ENCODE measurements around the gene NRG3.

NRG3 gene

DNA sequence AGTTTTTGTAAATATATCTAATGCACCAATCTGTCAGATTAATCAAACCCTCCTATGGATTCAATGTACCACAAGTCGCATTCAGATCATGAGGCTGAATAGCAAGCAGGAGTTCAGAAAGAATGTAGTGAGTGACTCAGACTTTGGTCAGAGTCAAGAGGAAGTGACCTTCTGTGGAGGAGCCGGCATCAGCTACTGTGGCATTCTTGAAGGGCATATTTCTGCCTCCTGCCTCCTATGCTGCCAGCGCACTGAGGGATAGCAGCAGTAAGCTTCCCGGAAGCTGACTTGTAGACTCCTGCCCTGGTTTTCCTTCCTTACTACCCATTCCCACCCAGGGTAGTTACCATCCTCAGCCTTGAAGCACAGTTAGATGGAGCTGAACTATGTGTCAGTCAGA, 867.5 kb downstream of the NRG3 start:
- DNase-seq: no peak

DNA sequence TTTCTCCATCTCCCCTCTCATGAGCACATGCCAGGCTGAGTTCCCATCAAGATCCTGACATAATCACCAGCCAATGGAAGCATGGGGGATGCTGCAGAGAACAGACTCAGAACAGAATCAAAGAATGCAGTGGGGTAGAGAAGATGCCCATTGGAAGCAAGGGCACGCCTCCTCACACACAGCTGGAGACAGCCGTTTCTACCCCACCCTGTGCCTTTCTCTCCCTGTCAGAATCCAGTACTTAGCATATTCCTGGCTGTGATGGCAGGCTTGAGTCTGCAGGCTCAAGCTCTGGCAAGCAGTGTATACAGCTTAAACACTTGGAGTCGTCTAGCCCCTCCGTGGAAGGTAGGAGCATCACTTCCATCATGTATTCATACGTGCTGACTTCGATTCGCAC, 867.9 kb downstream of the NRG3 start:
- DNase-seq: no peak

DNA sequence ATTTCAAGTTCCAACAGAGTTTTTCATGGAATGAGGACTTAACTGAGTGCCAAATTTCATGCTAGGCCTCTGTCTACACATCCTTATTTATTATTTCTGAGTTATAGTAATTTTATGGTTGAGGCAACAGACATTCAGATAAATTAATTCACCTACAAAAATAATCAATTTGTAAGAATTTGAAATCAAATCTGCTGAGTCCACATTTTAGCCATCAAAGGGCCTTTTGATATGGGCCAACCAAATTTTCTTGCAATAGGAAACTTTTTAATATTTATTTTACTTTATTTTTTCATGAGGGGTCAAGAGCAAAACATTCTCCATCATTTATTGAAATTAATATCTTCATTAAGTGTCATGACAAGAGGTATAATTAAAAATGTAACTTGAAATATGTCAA, 875.5 kb downstream of the NRG3 start:
- no peak for DNase-seq

DNA sequence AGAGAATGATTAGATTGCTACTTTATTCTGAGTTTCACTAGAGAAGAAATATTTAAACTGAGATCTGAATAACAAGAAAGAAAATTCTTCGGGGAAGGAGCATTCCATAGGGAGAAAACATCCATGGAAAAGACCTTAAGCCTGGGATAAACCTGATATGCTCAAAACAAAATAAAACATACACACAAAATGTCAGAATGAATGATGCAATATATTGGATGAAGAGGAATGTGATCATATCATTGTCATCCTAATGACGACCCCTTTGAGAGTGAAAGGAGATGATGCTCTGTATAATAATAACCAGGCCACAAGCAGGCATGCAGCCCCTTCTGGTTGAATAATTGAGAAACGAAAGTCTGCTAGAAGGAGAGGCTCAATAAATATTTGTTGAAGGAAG, 882.4 kb downstream of the NRG3 start:
- DNase-seq: no peak

DNA sequence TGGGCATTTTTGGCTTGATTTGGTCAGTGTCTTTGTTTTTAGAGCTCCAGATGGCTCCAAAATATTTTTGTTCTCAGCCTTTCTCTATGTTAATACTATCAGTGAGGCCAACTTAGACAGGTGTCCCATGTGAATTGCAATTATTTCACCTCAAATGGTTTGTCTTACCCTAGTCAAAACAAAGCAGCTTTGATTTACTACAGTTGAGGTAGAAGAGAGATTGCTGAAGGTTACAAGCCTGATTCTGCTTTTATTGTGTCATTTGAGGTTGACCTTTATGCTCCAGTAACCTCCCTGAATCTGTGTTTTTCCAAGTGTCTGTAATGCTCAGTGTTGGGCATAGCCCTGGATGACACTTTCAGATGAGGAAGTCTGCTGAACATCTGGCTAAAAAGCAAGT, 882.9 kb downstream of the NRG3 start:
- DNase-seq: no peak

DNA sequence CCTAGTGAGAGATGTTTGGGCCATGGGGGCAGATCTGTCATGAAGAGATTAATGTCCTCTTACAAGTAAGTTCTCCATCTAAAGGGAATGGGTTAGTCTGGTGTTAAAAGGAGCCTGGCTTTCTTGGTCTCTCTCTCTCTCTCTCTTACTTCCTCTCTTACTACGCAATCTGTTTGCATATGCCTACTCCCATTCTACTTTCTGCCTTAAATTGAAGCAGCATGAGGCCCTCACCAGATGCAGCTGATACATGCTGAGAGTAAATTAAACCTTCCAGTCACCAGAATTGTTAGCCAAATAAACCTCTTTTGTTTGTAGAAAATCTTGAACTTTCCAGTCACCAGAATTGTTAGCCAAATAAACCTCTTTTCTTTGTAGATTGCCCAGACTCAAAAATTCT, 884.1 kb downstream of the NRG3 start:
- DNase-seq: no peak

DNA sequence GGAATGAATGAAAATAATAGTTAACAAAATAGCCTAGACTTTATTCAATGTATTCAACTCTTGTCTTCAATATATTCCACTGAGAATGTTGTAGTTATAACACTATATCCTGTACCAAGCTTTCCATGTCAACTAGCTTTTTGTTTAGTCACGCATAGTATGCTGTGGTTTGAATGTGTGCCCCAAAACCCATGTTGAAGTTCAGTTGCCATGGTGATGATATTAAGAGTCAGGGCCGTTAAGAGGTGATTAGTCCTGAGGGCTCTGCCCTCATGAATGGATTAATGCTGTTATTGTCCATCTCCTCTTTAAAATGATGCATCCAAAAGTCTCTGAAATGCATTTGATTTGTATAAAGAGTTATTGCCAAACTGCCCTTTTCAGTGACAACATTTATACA, 887.6 kb downstream of the NRG3 start:
- no peak for DNase-seq

DNA sequence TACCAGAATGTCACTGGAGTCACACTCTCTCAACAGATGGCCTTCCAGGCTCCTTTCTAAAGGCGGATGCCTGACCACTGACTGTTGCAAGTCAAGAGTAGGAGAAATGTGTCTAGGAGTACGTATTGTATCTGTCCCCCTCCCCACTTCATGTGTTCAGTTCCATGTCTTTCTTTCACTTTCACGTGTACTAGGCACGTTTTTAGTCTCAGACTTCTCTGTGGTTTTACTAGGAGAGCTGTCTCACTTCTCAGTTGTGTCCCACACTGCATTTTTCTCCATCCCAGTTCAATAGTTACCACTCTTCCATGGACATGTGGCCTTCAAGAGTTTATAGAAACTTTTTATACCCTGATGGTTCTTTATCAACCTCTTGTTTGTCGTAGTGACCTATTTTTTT, 893.0 kb downstream of the NRG3 start:
- no peak for DNase-seq

DNA sequence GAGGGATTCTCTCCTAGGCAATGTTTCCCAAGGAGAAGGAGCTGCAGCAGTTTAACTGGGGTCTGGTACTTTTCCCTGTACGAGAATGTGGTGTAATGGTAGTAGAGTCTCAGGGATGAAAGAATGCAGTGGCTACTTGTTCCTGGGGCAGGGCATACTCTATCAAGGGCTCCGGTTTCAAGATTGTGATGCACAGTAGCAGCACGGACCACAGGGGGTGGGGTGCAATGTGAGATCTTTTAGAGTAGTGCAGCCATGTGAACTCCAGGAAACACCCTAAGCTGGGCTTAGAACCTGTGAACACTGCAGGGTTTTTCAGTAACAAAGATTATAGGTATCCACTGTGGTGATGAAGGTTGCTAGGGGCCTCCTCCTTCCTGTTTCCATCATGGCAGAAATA, 903.9 kb downstream of the NRG3 start:
- no peak for DNase-seq

DNA sequence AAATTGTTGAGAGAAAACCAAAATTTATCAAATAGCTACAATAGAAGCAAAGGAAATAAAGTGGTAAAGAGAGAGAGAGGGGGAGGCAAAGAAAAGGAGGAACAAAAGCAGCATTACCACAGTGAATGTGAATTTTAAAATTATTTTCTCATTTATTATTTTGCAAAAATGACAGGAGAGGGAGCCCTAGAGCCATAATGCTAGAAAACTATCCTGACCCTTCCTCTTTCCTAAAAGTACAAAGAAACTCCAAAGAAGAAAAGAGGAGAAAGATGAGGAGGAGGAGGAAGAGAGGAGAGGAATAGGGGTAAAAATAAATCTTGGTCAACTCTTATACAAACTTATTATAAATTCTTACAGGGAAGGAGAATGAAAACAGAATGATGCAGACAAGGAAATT, 921.5 kb downstream of the NRG3 start:
- DNase-seq: no peak

DNA sequence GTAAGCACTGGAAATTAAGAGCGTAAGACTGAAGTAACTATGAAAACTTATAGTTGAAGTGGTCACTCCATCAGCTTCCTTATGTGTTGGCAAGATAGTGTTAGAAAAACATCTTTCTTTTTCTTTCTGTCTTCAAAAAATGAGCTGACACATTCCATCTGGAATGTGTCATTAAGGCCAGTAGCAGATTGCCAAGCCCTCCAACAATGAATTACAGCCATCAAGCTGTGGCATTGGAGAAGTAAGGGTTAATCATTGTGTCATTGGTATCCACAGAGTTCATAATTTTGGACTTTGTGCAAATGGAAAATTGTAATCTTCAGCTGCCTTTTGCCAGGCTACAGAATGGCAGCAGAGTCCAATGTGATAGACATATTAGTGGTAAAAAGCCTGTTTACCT, 926.3 kb downstream of the NRG3 start:
- DNase-seq: no peak

DNA sequence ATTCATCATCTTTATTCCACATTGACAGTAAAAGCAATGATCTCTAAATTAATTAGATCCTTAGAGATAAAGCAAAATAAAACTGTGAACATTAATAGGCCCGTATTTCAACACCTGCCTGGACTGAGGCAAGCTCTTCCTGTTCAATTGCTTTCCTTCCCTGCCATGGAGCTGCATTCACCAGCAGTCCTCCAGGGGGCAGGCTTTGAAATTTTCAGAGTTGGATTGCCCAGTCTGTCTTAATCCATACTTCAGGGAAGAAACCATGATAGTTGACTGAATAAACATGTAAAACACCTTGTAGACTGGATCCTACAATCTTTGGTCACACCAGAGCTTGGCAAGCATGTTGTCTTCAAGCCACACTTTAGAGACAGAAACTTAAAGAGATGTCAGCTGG, 936.6 kb downstream of the NRG3 start:
- peak; percentile 10 for DNase-seq

DNA sequence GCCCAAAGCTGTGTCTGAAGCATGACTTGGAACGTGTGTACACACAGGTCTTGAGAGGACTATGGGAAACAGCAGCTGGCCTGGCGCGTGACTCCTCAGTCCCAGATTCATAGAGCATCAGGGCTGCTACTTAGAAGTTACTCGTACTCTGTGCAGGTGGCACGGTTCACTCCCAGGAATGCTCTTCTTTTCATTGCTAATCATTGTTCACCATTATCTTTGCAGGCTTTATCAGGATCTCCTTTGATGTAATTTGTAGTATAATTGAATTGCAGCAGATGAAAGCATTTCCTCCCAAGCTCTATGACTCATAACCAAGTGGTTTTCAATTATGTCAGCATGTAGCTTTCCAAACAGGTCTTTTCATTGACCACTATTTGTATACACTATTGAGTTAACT, 938.9 kb downstream of the NRG3 start:
- no peak for DNase-seq

DNA sequence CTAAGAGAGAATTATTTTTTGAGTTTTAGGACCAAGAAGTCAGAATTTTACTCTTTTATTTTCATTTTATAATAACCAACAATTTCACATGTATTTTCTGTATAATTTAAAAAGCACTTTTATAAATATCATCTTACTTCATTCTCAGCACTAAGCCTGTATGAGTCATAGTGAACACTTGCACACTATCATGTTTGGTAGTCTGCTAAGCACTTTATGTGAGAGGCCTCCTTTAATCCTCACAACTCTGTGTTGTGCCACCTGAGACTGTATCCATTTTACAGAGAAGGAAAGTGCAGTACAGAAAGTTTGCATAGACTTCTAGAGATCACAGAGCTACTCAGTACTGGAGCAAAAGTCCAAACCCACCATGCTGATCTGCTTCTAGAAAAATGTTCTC, 939.6 kb downstream of the NRG3 start:
- no peak for DNase-seq

DNA sequence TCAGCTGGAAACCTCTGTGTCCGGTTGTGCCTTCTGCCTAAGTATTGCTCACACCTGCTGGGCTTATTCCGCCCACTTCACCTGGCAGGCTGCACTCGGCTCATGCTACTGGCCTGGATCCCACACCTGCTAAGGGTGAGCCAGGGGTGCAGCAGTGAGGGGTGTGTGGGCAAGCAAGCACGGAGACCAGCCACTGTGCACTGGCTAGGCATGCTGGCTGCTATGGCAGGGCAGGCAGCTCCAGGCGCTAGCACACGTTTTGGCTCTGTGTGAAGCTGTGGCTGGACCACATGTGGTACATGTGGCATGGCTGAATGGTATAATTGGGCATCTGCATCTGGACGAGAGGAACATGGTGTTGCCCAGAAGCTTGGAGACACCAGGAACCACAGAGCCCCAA, 940.7 kb downstream of the NRG3 start:
- no peak for DNase-seq

DNA sequence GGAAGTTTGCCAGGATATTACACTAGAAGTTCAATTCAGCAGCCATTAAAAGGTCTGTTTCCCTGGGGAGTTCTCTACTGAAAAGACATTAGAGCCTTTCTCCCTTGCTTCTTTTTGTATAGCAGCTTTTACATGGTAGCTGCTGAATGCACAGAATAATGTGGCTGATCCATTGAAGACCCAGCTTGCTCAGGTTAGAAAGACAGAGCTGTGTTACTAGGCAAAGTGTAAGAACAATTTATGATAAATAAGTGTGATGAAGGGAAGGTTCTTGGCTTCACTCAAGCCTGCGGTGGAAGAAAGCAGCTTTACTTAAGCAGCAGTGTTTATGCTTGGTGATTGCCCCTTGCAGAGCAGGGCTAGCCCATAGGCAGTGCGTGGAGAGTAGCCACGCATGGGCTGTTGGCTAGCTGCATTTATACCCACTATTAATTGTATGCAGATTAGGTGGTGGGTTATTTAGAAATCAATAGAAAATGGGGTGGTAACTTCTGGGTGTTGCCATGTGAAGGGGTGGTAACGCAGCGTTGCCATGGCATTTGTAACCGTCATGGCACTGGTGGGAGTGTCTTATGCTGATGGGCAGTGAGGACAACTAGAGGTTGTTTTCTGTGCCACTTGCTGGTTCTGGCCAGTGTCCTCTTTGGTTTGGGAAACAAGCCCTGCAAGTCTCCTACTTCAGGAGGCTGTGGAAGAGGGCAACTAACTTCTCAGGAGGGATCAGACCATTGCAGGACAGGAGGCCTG, 942.9 kb downstream of the NRG3 start:
- DNase-seq: no peak

DNA sequence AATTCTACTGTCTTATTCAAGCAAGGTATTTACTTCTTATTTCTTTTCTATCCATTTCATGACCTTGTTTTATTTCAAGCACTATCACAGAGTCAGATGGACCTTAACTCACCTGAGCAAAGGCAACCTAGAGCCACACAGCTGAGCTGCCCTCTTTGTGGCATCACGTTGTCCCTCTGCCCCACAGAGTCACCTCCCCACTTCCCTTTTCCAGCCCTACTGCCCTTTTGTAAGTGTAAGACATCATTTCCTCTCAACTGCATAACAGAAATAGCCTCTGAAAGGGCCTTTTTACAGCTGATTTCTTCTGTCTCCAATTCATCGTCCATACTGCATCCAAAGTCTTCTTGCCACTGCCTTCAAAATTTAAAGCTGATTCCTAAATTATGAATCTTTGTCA, 946.0 kb downstream of the NRG3 start:
- no peak for DNase-seq

DNA sequence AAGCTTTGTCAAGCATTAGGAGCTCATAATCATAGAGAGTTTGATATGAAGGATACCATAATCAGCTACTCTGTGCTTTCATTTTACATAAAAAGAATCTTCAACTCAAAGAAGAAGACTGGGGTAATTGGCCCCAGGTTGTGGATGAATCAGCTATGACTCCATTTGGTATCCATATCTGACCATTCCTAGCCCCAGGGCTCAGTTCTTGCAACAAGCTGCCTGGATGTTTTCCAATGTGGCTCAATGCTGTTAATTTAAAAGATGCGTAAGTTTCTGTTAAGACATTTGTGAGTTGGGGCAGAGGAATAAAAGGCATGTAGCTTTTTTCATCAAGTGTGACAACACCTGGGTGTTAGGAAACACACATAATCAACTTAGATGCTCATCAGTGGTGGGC, 951.1 kb downstream of the NRG3 start:
- no peak for DNase-seq

DNA sequence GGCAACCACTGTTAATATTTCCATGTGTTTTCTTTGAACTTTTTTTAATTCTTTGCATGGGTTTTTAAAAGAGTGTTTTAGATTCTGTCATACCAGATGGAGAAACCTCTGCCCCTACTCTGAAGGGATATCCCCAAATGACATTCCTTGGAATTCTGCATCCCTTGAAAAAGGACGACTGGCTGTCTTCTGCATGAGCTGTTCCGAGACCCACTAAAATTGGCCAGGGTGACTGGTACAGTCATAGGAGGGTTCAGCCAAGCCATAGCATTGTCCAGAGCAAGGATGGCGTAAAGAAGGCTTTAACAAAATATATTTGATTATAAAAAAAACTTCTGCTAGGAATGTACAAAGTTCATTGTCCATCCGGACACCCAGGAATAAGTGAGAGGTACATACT, 952.9 kb downstream of the NRG3 start:
- no peak for DNase-seq

DNA sequence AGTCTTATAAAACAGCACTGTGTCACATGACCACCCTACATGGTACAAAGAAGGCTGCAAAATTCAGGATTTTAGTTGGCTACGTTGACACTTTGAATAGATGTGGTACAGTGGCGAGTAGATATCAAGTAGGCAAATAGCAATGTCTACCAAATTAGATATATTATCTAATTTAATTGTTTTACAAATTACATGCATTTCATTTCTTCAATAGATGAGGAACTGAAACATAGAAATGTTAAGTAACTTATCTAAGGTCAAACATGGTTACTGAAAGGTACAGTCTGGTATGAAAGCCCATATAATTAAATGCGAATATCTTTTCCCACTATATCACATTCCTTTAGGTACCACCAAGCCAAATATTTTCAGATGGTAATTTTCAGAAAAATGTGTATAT, 972.2 kb downstream of the NRG3 start:
- no peak for DNase-seq

DNA sequence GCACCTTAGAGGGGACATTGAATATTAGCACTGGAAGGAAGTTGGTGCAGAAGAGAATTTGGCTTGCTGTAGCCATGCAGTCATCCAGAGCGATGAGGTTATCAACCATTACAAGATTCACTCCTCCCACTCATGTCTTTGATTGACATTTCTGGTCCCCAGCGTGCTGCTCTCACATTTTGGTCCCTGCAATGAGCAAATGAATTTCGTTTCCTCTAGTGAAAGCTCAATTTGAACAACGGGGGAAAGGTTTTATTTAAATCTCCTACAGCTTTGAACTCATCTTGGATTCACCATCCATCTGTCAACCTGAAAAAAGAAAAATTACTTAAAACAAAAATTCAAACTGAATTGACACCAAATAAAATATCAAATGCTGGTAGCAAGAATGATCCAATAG, 975.2 kb downstream of the NRG3 start:
- DNase-seq: no peak

DNA sequence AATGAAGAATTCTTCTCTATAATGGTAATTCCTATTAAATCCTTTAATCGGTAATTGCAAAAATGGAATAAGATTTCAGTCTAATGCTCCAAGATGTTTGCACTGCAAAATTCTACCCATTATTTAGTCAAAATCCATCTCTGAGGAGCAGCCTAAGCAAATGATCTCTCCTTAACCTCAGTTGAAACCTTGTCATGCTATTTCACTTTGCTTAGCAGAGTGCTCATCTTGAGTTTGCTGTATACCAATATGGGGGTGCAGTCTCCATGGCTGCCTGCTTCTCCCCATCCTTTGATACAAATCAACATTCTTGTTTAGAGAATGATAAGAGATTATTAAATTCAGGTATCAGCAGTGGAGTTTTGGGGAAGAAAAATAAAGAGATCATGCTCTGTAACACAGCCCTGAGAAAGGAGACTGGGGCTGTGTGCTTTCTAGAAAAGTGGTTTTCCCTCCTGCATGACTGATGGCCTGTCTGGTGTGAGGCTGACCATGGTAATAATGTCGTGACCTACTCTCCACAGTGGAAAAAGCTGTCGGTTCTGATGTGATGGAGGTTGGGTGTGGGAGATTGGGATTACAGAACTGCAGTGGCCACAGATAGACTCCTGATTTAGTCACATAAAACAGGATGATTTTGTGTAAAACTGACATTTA, 982.1 kb downstream of the NRG3 start:
- DNase-seq: no peak

DNA sequence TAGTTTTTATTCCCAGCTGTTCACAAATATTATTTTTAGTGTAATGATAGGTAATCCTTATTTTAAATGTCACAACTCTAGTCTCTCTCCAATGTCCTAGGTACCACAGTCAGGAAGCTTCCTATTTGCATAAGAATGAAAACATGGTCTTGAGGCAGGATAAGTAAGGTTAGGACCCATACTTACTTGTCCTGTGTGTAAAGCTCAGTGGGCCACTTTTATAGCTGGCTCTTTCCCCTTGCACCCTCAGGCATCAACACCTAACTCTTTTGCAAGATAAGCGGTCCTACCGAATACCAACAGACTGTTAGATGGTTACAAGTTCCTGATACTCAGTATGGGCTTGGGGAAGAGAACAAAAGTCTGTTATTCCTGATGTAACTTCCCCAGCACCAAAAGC, 986.9 kb downstream of the NRG3 start:
- no peak for DNase-seq

DNA sequence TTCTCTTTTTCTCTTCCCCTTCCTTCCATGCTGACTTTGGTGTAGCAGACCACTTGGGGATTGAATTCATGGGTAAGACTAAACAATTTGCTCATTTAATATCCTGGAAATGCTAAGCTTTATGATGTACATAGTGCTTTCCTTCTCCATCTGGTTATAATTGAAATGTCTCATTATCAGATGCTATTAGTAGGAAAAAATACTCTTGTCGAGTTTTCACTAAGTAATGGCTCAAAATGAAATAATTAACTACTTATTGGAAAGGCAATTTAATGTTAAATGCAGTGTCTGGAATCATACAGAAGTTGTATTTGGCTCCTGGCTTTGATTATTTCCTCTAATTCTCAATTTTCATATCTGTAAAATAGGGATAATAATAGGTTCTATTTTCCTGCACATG, 990.4 kb downstream of the NRG3 start:
- no peak for DNase-seq

DNA sequence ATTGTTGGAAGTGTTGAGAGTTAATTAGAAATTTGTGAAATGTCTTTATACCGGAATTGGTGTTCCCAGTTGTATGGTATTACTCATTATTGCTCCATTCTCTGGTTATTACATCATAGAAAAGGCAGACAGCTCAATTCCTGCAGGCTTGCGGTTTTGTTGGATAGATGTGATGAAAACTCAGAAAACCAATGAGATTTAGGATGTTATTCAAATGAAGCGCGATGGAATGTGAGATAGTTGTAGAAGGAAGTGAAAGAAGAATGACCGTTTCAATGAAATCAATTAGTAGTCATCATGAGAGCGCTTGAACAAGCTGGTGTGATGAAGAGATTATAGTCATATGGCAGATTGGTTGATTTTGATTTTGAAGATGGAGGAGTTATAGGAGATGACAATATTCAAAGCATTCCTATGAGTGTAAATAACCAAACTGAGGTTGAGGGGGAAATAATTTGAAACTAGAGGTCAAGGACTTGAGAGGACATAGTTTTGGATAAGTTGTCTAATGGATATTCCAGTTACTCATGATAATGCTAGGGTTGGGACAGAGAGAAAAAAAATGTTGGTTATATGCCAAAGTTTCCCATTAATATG, 991.5 kb downstream of the NRG3 start:
- no peak for DNase-seq
